HG02885 (cell line): ENCODE measurements around the gene TMEM218.

Source experiments
- ATAC-seq: cut with Tn5 transposase; IDR thresholded peaks from one replicate; pipeline ENCODE4 v1.9.1; 2021; ENCODE audit warnings: mild to moderate bottlenecking; ENCODE audit not compliant: unreplicated experiment, poor library complexity

TMEM218 gene

DNA sequence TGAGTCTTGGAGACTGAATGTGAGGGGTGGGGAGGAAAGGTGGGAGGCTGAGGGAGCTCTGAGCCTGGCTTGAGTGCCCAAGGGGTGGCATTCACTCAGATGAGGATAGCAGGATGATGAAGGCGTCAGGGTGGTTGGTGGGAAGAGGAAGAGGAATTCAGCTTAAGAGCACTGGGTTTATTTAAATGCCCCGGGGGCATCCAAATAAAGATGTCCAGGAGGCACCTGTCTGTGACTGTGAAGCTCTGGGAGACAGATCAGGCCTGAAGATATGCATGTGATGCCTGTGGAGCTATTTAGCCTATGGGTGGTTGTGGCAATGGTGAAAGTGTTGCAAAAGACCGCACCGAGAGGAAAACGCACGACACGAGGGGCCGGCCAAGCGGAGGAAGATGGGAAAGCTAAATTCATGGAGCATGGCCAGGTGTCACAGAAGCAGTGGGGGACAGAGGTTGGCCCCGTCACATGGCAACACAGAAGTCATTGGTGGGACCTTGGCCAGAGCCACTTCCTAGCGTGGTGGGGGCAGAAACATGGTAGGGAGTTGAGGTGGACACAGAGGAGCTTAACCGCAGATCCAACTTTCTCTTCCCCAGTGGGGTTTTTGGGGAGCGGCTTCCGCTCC is 32.8 kb downstream of the TMEM218 start:
- ATAC-seq, result no peak

DNA sequence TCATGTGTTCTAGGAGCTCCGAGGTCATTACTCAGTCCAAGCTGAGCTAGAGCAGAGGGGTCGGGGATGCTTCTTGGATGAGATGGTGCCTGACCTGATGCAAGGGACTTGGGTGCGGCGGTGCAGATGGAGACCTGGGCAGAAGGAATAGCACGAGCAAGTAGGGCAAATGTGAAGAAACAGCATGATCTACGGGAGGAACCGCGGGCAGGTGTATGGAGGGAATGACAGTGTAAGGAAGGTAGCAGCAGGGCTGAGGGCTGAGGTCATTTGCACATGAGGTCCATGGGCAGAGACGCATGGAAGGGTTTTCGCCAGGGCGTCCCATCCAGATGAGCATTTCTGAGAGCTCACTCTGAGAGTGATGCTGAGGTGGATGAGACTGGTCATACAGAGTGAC is 33.4 kb downstream of the TMEM218 start:
- no peak for ATAC-seq

DNA sequence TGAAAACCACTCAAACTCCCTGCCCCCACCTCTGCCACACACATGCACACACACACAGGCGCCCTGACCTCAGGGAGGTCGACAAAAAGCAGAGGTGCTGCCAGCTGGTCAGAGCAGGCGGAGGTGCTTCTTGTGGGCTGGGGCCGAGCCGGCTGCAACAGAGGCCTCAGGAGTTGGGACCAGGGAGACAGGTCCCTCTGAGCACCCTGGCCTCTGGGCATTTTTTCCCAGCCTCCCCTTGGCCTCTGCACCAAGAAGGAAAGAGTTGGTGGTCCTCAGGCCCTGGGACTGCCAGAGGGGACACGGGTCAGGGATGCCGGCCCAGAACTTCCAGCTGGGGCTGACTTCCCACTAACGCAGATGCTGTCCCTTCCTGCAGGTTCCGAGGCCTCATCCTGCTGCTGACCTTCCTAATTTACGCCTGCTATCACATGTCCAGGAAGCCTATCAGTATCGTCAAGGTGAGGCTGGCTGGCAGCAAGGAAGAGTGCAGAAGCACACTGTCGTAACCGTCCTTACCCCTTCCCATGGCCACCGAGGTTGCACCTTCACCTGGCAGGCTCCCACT is 35.0 kb downstream of the TMEM218 start:
- no peak for ATAC-seq

DNA sequence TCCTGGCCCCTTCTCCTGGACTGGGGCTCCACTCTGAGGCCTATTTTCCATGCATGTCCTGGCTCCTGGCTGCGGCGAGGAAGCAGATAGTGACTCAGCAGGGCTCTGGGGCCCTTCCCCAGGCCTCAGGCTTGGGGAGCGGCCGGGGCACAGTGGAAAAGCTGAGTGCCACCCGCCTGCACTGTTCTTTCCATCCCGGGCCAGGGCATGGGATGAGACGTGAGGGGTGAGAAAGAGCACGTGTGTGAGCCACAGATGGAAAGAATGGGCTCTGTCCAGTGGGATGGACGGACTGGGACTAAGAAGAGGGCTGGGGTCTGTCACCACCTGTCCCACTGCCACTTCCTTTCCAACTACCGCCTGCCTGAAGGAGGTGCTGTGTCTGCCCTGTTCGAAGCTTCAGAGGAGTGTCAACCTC is 35.5 kb downstream of the TMEM218 start:
- ATAC-seq, result no peak

DNA sequence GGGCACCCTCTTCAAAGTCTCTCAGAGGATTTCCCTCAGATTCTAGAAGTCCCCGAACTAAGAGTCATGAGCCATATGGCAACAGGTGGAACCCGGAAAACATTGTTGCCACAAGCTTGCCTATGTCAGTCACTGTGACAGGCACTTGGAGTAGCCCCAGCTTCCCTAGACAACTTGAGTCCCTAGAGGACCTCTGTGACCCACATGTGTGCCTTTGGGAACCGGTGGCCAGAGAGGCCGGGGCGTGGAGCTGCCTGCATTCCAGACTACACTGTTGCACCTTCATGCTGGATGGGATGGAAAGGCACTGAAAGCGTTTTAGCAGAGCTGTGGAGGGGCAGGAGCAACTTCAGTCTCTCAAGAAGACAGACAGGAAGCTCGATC is 36.2 kb downstream of the TMEM218 start:
- ATAC-seq, result no peak

DNA sequence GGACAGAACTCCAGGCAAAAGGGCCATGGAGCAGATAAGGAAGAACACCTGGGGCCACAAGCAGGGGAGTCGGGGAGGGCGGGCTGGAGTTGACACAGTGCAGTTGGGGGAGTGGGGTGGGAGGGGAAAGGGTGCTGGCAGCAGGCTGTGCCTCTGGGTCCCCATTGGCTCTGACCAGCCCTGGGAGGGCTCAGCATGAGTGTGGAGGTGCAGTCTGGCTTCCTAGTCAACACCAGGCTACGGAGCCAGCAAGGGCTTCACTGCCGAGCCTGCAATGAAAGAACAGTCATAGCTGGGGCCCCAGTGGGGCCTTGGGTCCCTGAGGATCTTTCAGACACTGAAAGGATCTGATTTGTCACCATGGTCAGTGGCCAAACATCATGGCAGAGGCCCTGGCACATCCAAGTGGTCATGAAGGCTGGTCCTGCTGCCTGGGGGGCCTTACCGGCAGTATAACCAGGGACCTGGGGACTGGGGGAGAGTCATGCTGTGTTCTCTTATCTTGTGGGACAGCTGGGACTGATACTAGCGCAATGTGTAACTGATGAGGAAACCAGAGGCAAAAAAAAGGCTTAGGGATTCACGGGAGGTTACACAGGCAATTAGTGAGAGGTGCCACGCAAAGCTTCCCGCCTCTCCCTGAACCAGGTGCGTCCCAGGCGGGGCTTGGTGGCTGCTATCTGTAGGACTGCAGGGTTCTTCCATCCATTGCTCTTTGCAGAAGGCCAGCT is 36.8 kb downstream of the TMEM218 start:
- ATAC-seq, result no peak

DNA sequence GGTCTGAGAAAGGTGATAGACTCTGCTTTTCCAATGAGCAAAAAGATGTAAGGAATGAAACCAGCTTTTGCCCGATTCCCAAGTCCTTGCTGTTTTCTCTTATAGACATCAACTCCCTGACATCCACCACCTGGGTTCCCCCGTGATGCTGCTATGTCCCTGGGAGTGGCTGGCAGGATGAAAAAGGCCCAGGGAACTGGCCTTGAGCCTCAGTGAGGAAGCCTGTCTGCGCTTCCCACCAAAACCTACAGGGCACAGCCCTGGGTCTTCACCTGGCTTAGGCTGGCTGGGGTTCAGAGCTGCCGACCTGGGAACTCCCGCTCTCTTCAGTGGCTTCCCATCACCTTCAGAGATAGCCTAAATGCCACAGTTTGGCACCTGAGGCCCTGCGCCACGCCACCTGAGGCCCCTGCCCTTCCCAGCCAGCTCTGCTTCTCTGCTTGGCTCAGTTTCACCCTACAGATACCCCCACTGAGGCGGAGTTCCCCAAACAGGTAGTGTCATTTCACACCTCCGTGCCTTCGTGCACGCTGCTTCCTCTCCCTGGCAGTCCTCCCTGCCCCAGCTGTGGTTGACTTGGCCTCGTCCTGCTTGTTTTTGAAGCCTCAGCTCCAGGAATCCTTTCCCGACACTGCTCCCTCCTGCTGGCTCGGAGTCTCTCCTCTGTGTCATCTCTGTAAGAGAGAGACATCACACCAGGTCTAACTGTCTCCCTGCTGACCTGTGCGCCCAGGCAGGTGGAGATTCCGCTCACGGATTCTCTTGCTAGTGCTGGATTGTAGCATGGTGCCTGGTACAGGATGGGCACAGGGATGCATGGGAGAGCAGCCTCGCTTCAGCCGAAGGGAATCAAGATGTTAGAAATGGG is 37.6 kb downstream of the TMEM218 start:
- no peak for ATAC-seq

DNA sequence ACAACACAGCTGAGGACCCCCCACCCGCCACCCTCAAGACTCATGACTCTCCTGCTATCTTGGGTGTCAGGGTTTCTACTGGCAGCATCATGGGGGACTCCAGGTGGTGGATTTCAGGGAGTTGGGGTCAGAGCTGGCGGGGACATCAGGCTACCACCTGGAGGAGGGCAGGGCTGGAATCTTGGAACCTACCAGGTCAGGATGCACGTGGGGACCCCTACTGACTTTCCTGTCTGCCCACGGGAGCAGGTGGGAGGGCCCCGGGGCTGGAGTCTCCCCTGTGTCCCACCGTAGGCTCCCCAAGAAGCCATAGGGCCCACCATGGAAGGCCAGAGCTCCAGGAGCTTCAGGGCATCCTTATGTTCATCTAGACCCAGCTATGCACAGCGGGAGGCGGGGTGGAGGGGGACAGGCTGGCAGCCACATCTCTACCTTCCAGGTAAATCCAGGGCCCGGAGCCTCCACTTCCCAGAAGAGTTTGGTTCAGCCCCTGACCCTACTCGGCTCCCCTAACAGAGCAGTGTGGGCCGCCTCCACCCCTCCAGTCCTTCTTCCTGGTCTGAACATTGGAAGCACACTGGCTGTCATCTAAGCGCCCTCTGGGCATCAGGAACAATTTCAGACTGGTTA is 38.4 kb downstream of the TMEM218 start:
- no peak for ATAC-seq

DNA sequence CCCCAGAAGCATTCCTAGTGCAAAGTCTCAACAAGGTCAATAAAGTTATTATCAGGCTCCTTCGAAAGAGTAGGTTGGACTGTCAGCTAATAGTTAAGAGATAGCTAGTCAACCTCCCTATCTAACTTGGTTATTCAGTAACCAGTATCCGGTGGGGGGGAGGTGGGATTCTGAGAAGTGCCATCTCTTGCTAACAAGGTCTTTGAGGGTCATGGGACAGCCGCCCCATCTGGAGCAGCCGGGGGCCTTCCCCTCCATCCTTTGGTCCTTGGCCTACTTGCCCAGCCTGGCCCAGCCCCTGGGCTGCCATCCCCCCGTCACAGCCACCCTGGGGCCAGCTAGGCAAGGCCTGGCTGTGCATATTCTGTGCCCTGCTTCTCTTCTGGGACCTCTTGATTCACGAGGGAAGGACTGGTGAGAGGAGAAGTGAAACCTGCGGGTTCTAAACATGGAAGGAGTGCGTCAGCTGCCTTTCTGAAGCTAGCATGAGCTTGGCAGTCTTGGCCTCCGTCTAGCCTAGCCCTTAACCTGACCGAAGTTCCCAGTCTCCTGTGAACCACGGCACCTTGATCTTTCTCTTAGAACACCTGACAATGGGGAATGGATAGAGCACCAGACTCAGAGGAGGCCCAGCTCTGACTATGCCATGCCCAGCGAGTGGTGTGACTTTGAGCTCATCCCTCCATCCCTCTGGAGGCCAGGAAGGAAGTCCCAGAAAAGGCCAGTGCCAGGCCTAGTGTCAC is 39.0 kb downstream of the TMEM218 start:
- ATAC-seq, result peak; percentile 87

DNA sequence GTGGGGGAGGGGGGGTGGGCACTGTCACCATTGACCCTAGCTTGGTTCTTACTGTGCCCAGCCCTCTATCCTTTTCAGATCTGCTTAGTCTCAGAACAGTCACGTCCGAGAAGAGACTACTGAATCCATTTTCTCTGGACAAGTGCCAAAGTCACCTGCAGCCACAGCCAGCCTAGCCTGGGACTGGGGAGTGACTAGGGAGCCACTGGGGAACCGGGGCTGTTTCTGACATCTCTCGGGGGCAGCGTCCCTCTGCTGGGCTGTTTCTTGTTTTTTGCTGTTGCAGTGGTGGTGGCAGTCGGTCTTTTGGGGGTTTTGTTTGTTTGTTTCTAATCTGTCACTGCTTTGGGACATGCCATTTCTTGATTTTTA is 39.6 kb downstream of the TMEM218 start:
- ATAC-seq, result no peak

DNA sequence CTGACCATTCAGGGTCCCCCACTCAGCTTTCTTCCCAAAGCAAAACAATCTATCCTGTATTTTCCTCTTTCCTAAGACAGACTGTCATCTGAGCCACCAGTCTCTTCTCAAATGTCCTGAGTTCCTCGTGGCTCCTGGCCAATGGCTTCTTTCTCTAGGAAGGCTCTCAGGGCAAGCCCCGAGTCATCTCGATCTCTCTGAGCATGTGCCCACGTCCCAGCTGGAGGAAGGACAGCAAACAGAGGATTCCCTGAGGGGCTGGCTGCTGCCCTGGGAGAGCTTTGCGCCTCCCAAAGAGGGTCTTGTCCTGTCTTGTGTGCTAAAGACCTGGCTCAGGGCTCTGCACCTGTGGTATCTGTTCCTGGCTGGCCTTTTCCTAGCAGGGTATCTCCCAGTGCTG is 40.0 kb downstream of the TMEM218 start:
- ATAC-seq, result no peak

DNA sequence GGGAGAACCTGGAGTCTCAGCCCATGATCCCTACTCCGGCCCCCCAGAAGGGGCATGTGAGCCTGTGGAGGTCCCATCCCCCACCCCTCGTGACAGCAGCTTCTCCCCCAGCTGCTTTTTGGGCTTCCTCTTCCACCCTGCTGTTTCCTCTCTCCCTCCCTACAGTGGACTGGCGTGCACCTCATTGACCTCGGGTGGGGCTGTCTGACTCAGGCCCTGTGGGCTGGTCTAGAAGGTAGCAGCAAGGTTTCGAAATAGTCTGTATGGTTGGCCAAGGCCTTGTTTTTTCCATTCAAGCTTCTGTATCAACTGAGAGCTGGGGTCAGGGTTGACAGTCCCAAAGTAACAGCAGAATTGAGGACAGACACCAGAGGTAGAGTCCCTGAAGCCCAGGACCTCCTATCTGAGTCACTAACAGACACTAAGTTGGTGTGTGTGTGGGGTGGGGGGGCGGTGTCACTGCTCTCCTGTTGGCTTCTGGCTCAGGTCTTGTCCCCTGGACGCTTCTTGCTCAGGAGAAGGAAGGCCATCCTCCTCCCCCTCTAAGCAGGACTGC is 40.6 kb downstream of the TMEM218 start:
- peak; percentile 77 for ATAC-seq

DNA sequence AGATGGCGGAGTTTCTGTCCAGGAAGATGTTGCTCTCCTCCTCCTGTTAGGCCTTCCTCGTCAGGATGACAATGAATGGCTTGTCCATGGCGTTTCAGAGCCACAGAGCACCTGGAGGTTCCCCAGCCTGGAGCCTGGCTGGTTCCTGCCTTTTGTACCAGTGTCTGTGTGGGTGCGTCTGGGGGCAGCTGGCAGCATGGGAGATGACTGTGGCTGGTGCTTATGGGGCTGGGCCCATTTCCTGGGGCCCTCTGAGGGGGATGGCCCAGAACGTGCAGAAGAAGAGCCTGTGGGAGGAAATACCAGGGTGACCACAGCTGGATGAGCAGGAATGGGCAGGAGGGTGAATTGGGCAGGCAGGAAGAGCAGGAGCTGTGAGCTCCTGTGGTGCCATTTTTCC is 41.6 kb downstream of the TMEM218 start:
- no peak for ATAC-seq

DNA sequence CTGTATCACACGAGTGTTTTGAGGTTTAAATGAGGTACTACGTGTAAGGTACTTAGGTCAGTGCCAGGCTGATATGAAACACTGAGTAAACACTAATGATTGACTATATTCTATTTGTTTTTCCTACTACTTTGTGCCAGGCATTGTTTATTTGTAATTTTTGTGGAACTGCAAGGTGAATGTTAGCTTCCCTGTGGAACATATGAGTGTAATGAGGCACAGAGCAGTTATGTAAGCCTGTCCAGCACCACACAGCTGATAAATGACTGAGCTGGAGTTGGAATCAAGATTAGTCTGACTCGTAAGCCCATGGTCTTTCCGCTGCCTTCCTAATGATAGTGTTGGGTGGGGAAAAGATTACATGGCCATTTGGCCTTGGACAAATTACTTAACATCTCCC is 42.4 kb downstream of the TMEM218 start:
- no peak for ATAC-seq

DNA sequence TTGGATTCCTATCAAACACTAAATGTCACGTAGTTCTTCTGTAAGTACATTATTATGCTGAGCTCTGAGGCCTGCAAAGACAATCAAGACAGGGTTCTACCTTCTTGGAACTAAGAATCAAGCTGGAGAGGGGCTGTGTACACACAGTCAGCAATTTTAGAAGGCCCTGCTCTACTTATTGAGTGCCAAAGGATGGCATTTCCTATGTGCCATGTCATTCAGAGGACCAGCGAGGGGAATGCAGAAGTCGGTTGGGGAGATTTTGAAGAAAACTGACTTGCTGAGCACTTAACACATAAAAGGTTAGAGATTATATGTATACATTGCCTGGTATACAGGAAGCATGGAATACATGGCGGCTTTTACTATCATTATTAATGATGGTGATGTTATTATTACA is 43.1 kb downstream of the TMEM218 start:
- no peak for ATAC-seq

DNA sequence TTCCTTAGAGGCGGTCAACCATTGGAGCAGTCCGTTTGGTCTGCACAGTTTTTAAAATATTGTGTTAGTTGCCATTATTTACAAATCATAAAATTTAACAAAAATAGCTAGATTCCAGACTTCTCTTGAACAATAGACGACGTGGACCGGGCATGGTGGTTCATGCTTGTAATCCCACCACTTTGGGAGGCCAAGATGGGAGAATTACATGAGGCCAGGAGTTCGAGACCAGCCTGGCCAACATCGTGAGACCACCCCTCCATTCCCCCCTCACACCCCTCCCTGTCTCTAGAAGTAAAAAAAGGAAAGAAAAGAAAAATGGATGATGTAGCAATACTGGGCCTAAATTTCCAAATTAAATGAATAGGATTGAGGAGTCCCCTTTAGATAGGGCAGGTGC is 47.4 kb downstream of the TMEM218 start:
- no peak for ATAC-seq

DNA sequence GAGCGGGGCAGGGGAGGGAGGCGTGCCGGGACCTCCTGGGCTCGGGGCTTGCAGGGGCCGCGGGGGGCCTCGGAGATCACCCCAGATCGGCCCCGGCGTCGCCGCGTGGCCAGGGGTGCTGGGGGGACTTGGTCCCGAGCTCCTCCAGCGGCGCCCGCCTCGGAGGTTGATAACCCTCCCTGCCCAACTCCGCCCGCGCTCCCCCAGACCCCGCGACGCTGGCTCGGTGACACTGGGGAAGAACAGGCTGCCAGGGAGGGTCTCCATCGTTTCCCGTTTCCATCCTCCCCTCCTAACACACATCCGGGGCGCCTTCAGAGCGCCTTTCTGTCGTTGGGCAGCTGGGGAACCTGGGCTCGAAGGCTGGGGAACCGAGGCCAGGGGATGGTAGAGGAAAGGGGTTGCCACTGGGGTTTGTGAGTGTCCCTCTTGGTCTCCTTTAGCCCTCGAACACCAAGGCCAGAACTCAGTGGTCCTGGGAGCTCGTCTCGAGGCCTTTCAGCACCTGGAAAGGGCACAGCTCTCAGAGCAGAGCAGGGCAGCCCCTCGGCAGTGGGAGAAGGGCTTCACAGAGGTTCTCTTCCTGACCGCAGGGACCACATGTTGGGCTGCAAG is 47.9 kb downstream of the TMEM218 start:
- ATAC-seq, result peak; percentile 31

DNA sequence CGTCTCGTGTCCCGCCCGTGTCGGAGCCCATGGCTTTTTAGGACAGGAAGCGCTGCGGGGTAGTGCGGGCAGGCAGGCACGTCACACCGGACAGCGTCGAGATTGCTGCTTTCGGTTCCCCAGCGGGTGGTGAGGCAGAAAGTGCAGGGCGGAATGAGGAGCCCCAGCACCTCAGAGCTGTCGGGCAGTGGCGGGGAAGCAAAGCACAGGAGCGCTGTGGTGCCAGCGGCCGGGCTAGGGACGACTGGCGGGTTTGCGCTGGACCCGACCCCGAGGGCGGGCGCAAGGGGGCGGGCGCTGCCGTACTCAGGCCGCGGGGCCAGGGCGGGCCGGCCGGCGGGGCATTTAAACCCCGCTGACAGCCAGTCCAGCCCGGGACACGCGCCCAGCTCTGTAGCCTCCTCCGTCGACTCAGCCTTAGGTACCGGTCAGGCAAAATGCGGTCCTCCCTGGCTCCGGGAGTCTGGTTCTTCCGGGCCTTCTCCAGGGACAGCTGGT is 48.4 kb downstream of the TMEM218 start, which contains the start of gene SLC37A2:
SLC37A2 (plus strand) TSS at position 375 of the 498 bp plus-strand sequence; CDS start at position 438, 63 bp downstream.
- ATAC-seq, result peak; percentile 91
